ENCODE data around the gene LGALS12.

Gene LGALS12

GRCh38 chr11:63505857-63506528 lies at the start of gene LGALS12:
LGALS12 (plus strand) TSS chr11:63506084; CDS start chr11:63506459, 375 bp downstream.
- TF ChIP-seq REST (IDR thresholded peaks at IDR 0.05; ENCODE audit: low read depth) = no peak
- no peak for TF ChIP-seq CREB1 (IDR thresholded peaks at IDR 0.05; ENCODE audit: low read depth)
- TF ChIP-seq YY1 (IDR thresholded peaks at IDR 0.05; ENCODE audit: low read depth) = no peak
- no peak for TF ChIP-seq ZBTB7A (IDR thresholded peaks at IDR 0.05; ENCODE audit: low read depth)
- TF ChIP-seq TEAD4 (IDR thresholded peaks at IDR 0.05) = no peak
- no peak for TF ChIP-seq NFIC (IDR thresholded peaks at IDR 0.05)
- TF ChIP-seq TAF1 (IDR thresholded peaks at IDR 0.05; ENCODE audit: low read depth) = no peak
- no peak for TF ChIP-seq EGR1 (IDR thresholded peaks at IDR 0.05)
- no peak for TF ChIP-seq CEBPB (IDR thresholded peaks at IDR 0.05)

- TF ChIP-seq RAD21 (IDR thresholded peaks at IDR 0.05; ENCODE audit: low read depth) (no peak), TEAD4 (IDR thresholded peaks at IDR 0.05) (no peak), NFIC (IDR thresholded peaks at IDR 0.05) (no peak), TAF1 (IDR thresholded peaks at IDR 0.05; ENCODE audit: low read depth) (no peak)
Measured at GRCh38 chr11:63459586-63459985, 46.3 kb upstream of the LGALS12 start.

- TF ChIP-seq CEBPB (IDR thresholded peaks at IDR 0.05) (no peak), CREB1 (IDR thresholded peaks at IDR 0.05; ENCODE audit: low read depth) (no peak), USF1 (IDR thresholded peaks at IDR 0.05) (no peak), TCF12 (IDR thresholded peaks at IDR 0.05; ENCODE audit: low read depth) (no peak), RAD21 (IDR thresholded peaks at IDR 0.05; ENCODE audit: low read depth) (no peak), NFIC (IDR thresholded peaks at IDR 0.05) (no peak)
Measured at GRCh38 chr11:63462137-63462536, 43.7 kb upstream of the LGALS12 start.

- TF ChIP-seq NFIC (IDR thresholded peaks at IDR 0.05) (no peak), MAX (IDR thresholded peaks at IDR 0.05) (no peak), CEBPB (IDR thresholded peaks at IDR 0.05) (no peak), EP300 (IDR thresholded peaks at IDR 0.05; ENCODE audit: borderline replicate concordance) (no peak), TAF1 (IDR thresholded peaks at IDR 0.05; ENCODE audit: low read depth) (no peak), CREB1 (IDR thresholded peaks at IDR 0.05; ENCODE audit: low read depth) (no peak), RAD21 (IDR thresholded peaks at IDR 0.05; ENCODE audit: low read depth) (no peak), ZBTB7A (IDR thresholded peaks at IDR 0.05; ENCODE audit: low read depth) (no peak), REST (IDR thresholded peaks at IDR 0.05; ENCODE audit: low read depth) (no peak)
Measured at GRCh38 chr11:63470311-63470710, 35.6 kb upstream of the LGALS12 start.

GRCh38 chr11:63472372-63472771 lies 33.5 kb upstream of the LGALS12 start:
- TF ChIP-seq CEBPB (IDR thresholded peaks at IDR 0.05) (peak; percentile 74), USF1 (IDR thresholded peaks at IDR 0.05) (no peak), TEAD4 (IDR thresholded peaks at IDR 0.05) (no peak), ZBTB7A (IDR thresholded peaks at IDR 0.05; ENCODE audit: low read depth) (no peak), TAF1 (IDR thresholded peaks at IDR 0.05; ENCODE audit: low read depth) (no peak), TCF12 (IDR thresholded peaks at IDR 0.05; ENCODE audit: low read depth) (no peak)

GRCh38 chr11:63476618-63477017 lies 29.3 kb upstream of the LGALS12 start:
- TF ChIP-seq REST (IDR thresholded peaks at IDR 0.05; ENCODE audit: low read depth) (no peak), TCF12 (IDR thresholded peaks at IDR 0.05; ENCODE audit: low read depth) (no peak), ZBTB7A (IDR thresholded peaks at IDR 0.05; ENCODE audit: low read depth) (no peak), YY1 (IDR thresholded peaks at IDR 0.05; ENCODE audit: low read depth) (no peak), USF1 (IDR thresholded peaks at IDR 0.05) (no peak), CREB1 (IDR thresholded peaks at IDR 0.05; ENCODE audit: low read depth) (no peak), TEAD4 (IDR thresholded peaks at IDR 0.05) (no peak), NFIC (IDR thresholded peaks at IDR 0.05) (no peak), CEBPB (IDR thresholded peaks at IDR 0.05) (no peak), EP300 (IDR thresholded peaks at IDR 0.05; ENCODE audit: borderline replicate concordance) (no peak), EGR1 (IDR thresholded peaks at IDR 0.05) (no peak), MAX (IDR thresholded peaks at IDR 0.05) (no peak), TAF1 (IDR thresholded peaks at IDR 0.05; ENCODE audit: low read depth) (no peak), RAD21 (IDR thresholded peaks at IDR 0.05; ENCODE audit: low read depth) (no peak)

Measured in Ishikawa (cell line).